Activated naive CD4-positive, alpha-beta T cell treated with anti-CD3 and anti-CD28 coated beads for 36 hours (primary cell): Measurements from ENCODE around the gene LYRM2. TPM values are rescaled to one million over a fixed set of nuclear protein-coding genes. Genes with fewer than 3 reads are reported as not detected.
A peak's percentile ranks its signal among the peaks of the same experiment; 100 is the strongest.
"Not testable (repeated sequence)": the region's sequence is repeated elsewhere in the genome, so short reads cannot be mapped to it uniquely, and the experiment has no call there.

Experiments
- CTCF ChIA-PET: fragments of 350-600 bp; sonication (Branson Sonifier 250); formaldehyde crosslinking; loops from one replicate; lab custom pipeline; 2021; ENCODE audit warnings: antibody characterized with exemption; lab: Charles Lee
- DNase-seq: peaks from one replicate; pipeline ENCODE4 v3.0.0-alpha.2; 2020
- H3K27ac Mint-ChIP-seq: one replicate; pipeline ENCODE4 v1.8.0; 2021; ENCODE audit warnings: mild to moderate bottlenecking, mixed read lengths
- H3K27me3 Mint-ChIP-seq: one replicate; pipeline ENCODE4 v1.8.0; 2021; ENCODE audit warnings: low read depth, mixed read lengths
- H3K36me3 Mint-ChIP-seq: one replicate; pipeline ENCODE4 v1.8.0; 2021; ENCODE audit warnings: low read depth, mixed read lengths
- H3K4me1 Mint-ChIP-seq: one replicate; pipeline ENCODE4 v1.8.0; 2021; ENCODE audit warnings: low read depth, mixed read lengths
- H3K4me3 Mint-ChIP-seq: one replicate; pipeline ENCODE4 v1.8.0; 2021; ENCODE audit warnings: mild to moderate bottlenecking, moderate library complexity, mixed read lengths
- H3K9me3 Mint-ChIP-seq: one replicate; pipeline ENCODE4 v1.8.0; 2021; ENCODE audit warnings: mixed read lengths
- intact Hi-C: fragments of 100-400 bp; cut with micrococcal nuclease; formaldehyde crosslinking; loops from one replicate; pipeline ENCODE4 v1.15.1; 2023
- total RNA-seq, 2 experiments: library from RNA; stranded (reverse); gene quantifications; one replicate each; pipeline ENCODE4 v1.2.3, GENCODE V29; 2021

LYRM2 gene
- total RNA-seq, 2 experiments from 2014 or later: 15.8 to 18.3 TPM

DNA sequence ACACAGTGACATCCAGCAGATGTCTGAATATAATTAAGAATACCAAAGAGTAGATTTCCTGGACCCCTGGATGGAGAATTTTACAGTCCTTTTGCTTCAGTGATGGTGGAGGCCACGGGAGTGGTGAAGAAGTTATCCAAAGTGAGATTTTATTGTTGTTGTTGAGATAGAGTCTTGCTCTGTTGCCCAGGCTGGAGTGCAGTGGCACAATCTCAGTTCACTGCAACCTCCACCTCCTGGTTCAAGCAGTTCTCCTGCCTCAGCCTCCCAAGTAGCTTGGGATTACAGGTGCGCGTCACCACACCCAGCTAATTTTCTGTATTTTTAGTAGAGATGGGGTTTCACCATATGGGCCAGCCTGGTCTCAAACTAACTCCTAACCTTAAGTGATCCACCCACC is 3.0 kb upstream of the LYRM2 start:
- H3K4me3 Mint-ChIP-seq, H3K27me3 Mint-ChIP-seq, CTCF ChIA-PET, H3K9me3 Mint-ChIP-seq, H3K27ac Mint-ChIP-seq, DNase-seq, intact Hi-C loops: not testable (repeated sequence)
- Mint-ChIP-seq H3K4me1 (peaks cover 27% of the 10 kb centered on the region), H3K36me3 (peaks cover 25% of the 10 kb centered on the region)

DNA sequence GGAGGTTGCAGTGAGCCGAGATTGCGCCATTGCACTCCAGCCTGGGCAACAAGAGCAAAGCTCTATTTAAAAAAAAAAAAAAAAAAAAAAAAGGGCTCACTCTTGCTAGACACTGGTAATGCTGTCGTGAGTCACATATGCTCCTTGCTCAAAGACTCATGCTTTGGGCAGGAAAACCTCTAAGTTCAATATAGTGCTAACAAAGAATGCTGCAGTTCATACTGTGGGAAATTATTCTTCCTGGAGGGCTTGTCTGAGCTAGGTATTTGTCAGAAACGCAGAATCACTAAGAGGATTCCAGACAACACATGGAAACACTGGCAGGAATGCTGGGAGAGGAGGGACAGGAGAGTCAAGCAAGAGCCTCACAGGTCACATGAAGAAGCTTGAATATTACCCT is 2.3 kb upstream of the LYRM2 start:
- no peak overlapping the region for H3K27ac Mint-ChIP-seq
- DNase-seq: no peak
- H3K27me3 Mint-ChIP-seq: no peaks in the 10 kb centered on the region
- peaks cover 30% of the 10 kb centered on the region for H3K4me1 Mint-ChIP-seq
- H3K9me3 Mint-ChIP-seq: no peaks in the 10 kb centered on the region
- CTCF ChIA-PET: no interaction called here
- intact Hi-C loops: no loop called here
- H3K36me3 Mint-ChIP-seq: peaks cover 32% of the 10 kb centered on the region
- H3K4me3 Mint-ChIP-seq: no peak overlapping the region

- intact Hi-C loops: loop anchor here (1.0 to 5.0 kb wide), 12 partner anchors 41 to 949 kb away; partner anchors contain the start of genes ANKRD6, CASP8AP2, MAP3K7 and MDN1
- Mint-ChIP-seq H3K27ac (peak overlapping the region; percentile 96), H3K27me3 (no peaks in the 10 kb centered on the region), H3K4me1 (peaks cover 28% of the 10 kb centered on the region), H3K9me3 (no peaks in the 10 kb centered on the region), H3K4me3 (peak overlapping the region; percentile 83), H3K36me3 (peaks cover 32% of the 10 kb centered on the region)
- DNase-seq: no peak
- CTCF ChIA-PET: interaction anchor here (0.5 to 2.0 kb wide), 7 partner anchors 22 to 1941 kb away, joined by 3 to 9 read pairs (median 3); partner anchors contain the start of gene ANKRD6
These were observed 607 bp downstream of the LYRM2 start for GRCh38 chr6:89637960-89638319.

GRCh38 chr6:89636412-89636811 is 2.1 kb downstream of the LYRM2 start:
- CTCF ChIA-PET, H3K27ac Mint-ChIP-seq, H3K9me3 Mint-ChIP-seq, H3K27me3 Mint-ChIP-seq, DNase-seq, H3K4me3 Mint-ChIP-seq: not testable (repeated sequence)
- Mint-ChIP-seq H3K4me1 (peaks cover 28% of the 10 kb centered on the region), H3K36me3 (peaks cover 30% of the 10 kb centered on the region)
- intact Hi-C loops: loop anchor here (5.0 kb wide), 2 partner anchors 156 to 656 kb away; no protein-coding TSS in a partner anchor

DNA sequence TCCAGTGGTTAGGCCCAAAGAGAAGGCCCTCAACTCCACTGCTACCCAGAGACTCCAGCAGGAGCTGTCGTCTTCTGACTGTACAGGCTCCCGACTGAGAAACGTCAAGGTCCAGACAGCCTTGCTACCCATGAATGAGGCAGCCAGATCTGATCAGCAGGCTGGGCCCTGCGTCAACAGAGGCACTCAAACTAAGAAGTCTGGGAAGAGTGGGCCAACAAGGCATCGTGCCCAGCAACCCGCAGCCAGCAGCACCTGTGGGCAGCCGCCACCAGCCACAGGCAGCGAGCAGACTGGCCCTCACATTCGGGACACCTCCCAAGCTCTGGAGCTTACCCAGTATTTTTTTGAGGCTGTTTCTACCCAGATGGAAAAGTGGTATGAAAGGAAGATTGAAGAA is 8.1 kb downstream of the LYRM2 start:
- H3K27ac Mint-ChIP-seq: no peak overlapping the region
- H3K4me3 Mint-ChIP-seq: no peak overlapping the region
- H3K27me3 Mint-ChIP-seq: no peaks in the 10 kb centered on the region
- DNase-seq: no peak
- CTCF ChIA-PET: no interaction called here
- H3K36me3 Mint-ChIP-seq: peaks cover 10% of the 10 kb centered on the region
- no peaks in the 10 kb centered on the region for H3K9me3 Mint-ChIP-seq
- H3K4me1 Mint-ChIP-seq: peaks cover 2% of the 10 kb centered on the region
- intact Hi-C loops: no loop called here

- CTCF ChIA-PET: no interaction called here
- no peaks in the 10 kb centered on the region for H3K27me3 Mint-ChIP-seq
- no peaks in the 10 kb centered on the region for H3K4me1 Mint-ChIP-seq
- intact Hi-C loops: no loop called here
- H3K4me3 Mint-ChIP-seq: no peak overlapping the region
- H3K36me3 Mint-ChIP-seq: peaks cover 1% of the 10 kb centered on the region
- H3K9me3 Mint-ChIP-seq: no peaks in the 10 kb centered on the region
- H3K27ac Mint-ChIP-seq: no peak overlapping the region
- DNase-seq: no peak
These were observed 14.8 kb downstream of the LYRM2 start for GRCh38 chr6:89623749-89624148.

DNA sequence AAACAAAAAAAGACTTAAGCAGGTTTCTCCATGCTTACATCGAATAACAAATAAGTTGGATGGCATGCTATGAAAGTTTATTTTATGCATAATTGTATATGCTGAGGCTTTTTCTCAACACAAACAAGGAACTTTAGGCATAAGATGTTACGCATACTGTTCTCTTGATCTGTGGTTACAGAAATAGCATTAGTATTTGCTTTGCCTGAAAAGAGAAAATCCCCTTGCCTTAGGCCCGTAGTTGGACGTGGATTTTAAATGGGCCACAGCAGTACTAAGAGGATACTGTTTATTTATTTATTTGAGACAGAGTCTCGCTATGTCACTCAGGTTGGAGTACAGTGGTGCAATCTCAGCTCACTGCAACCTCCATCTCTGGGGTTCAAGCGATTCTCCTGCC is 19.0 kb downstream of the LYRM2 start:
- H3K27ac Mint-ChIP-seq: no peak overlapping the region
- H3K9me3 Mint-ChIP-seq: no peaks in the 10 kb centered on the region
- CTCF ChIA-PET: interaction anchor here (0.6 to 1.2 kb wide), 2 partner anchors 247 to 314 kb away, joined by 3 read pairs; no protein-coding TSS in a partner anchor

GRCh38 chr6:89618026-89618425 is 20.5 kb downstream of the LYRM2 start:
- Mint-ChIP-seq H3K4me1 (no peaks in the 10 kb centered on the region), H3K36me3 (no peaks in the 10 kb centered on the region), H3K27me3 (no peaks in the 10 kb centered on the region), H3K9me3 (no peaks in the 10 kb centered on the region), H3K27ac (no peak overlapping the region), H3K4me3 (no peak overlapping the region)
- intact Hi-C loops: loop anchor here (10.0 kb wide), 1 partner anchor 493 kb away; no protein-coding TSS in a partner anchor
- DNase-seq: no peak
- CTCF ChIA-PET: interaction anchor here (0.6 to 1.7 kb wide), 2 partner anchors 27 to 186 kb away, joined by 3 to 4 read pairs; partner anchors contain the start of gene ANKRD6

More for the DNA sequence above, 19.0 kb downstream of the LYRM2 start:
- Mint-ChIP-seq H3K36me3 (no peaks in the 10 kb centered on the region), H3K4me3 (no peak overlapping the region), H3K4me1 (no peaks in the 10 kb centered on the region), H3K27me3 (no peaks in the 10 kb centered on the region)
- intact Hi-C loops: loop anchor here (10.0 kb wide), 1 partner anchor 495 kb away; no protein-coding TSS in a partner anchor
- no peak for DNase-seq

GRCh38 chr6:89616531-89616930 is 22.0 kb downstream of the LYRM2 start:
- no peak for DNase-seq
- intact Hi-C loops: loop anchor here (10.0 kb wide), 1 partner anchor 492 kb away; no protein-coding TSS in a partner anchor
- no peaks in the 10 kb centered on the region for H3K4me1 Mint-ChIP-seq
- no peaks in the 10 kb centered on the region for H3K9me3 Mint-ChIP-seq
- no peak overlapping the region for H3K4me3 Mint-ChIP-seq
- no peaks in the 10 kb centered on the region for H3K36me3 Mint-ChIP-seq
- CTCF ChIA-PET: interaction anchor here (1.7 kb wide), 1 partner anchor 184 kb away, joined by 4 read pairs; the partner anchor contains the start of gene ANKRD6
- no peaks in the 10 kb centered on the region for H3K27me3 Mint-ChIP-seq
- H3K27ac Mint-ChIP-seq: no peak overlapping the region

GRCh38 chr6:89615882-89616281 is 22.7 kb downstream of the LYRM2 start:
- CTCF ChIA-PET: no interaction called here
- Mint-ChIP-seq H3K27ac (no peak overlapping the region), H3K9me3 (no peaks in the 10 kb centered on the region), H3K4me3 (no peak overlapping the region), H3K36me3 (no peaks in the 10 kb centered on the region), H3K4me1 (no peaks in the 10 kb centered on the region), H3K27me3 (no peaks in the 10 kb centered on the region)
- intact Hi-C loops: loop anchor here (10.0 kb wide), 1 partner anchor 491 kb away; no protein-coding TSS in a partner anchor
- DNase-seq: no peak

- no peaks in the 10 kb centered on the region for H3K27me3 Mint-ChIP-seq
- intact Hi-C loops: loop anchor here (10.0 kb wide), 1 partner anchor 489 kb away; no protein-coding TSS in a partner anchor
- H3K4me1 Mint-ChIP-seq: no peaks in the 10 kb centered on the region
- no peak for DNase-seq
- H3K4me3 Mint-ChIP-seq: no peak overlapping the region
- H3K9me3 Mint-ChIP-seq: no peaks in the 10 kb centered on the region
- no peak overlapping the region for H3K27ac Mint-ChIP-seq
- H3K36me3 Mint-ChIP-seq: no peaks in the 10 kb centered on the region
- CTCF ChIA-PET: interaction anchor here (1.1 to 1.9 kb wide), 3 partner anchors 182 to 248 kb away, joined by 4 to 11 read pairs (median 10); no protein-coding TSS in a partner anchor
These were observed 24.8 kb downstream of the LYRM2 start for GRCh38 chr6:89613790-89614189.

GRCh38 chr6:89612121-89612520 is 26.4 kb downstream of the LYRM2 start:
- no peaks in the 10 kb centered on the region for H3K4me1 Mint-ChIP-seq
- intact Hi-C loops: loop anchor here (10.0 kb wide), 1 partner anchor 487 kb away; no protein-coding TSS in a partner anchor
- H3K36me3 Mint-ChIP-seq: no peaks in the 10 kb centered on the region
- H3K9me3 Mint-ChIP-seq: no peaks in the 10 kb centered on the region
- CTCF ChIA-PET: interaction anchor here (1.3 to 5.6 kb wide), 5 partner anchors 14 to 244 kb away, joined by 3 to 43 read pairs (median 11); partner anchors contain the start of gene ANKRD6
- H3K4me3 Mint-ChIP-seq: no peak overlapping the region
- no peak for DNase-seq
- no peak overlapping the region for H3K27ac Mint-ChIP-seq
- no peaks in the 10 kb centered on the region for H3K27me3 Mint-ChIP-seq

DNA sequence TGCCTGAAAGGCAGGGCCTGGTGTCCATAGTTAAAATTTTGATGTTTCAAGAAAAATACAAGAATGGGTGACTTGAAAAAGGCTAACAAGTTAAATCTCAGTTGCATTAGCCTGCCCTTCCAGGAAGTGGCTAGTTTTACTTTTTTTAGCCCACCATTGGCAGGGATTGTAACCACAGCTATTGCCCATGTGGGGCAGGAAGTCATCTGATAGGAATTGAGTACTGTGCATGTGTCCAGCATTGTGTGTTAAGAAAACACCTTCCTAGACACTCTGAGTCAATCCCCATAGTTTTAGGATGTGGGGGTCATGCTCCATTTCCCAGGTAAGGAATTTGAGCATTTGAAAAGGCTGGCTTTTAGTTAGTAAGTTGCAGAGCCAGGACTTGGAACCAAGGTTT is 26.9 kb downstream of the LYRM2 start:
- CTCF ChIA-PET: interaction anchor here (1.0 to 5.6 kb wide), 4 partner anchors 13 to 255 kb away, joined by 4 to 43 read pairs (median 20); partner anchors contain the start of gene ANKRD6
- Mint-ChIP-seq H3K27me3 (no peaks in the 10 kb centered on the region), H3K4me3 (no peak overlapping the region), H3K9me3 (no peaks in the 10 kb centered on the region), H3K36me3 (no peaks in the 10 kb centered on the region), H3K27ac (no peak overlapping the region), H3K4me1 (no peaks in the 10 kb centered on the region)
- no peak for DNase-seq
- intact Hi-C loops: loop anchor here (10.0 kb wide), 1 partner anchor 487 kb away; no protein-coding TSS in a partner anchor
